GM21515 (cell line): ENCODE results near the gene KRTAP12-4.
"Not testable (repeated sequence)": the region's sequence is repeated elsewhere in the genome, so short reads cannot be mapped to it uniquely, and the experiment has no call there.

Experiments used
- ATAC-seq: cut with Tn5 transposase; IDR thresholded peaks from one replicate; pipeline ENCODE4 v1.9.1; 2021; ENCODE audit not compliant: unreplicated experiment

KRTAP12-4 gene

GRCh38 chr21:44687671-44688070, 33.2 kb upstream of the KRTAP12-4 start:
- ATAC-seq, result no peak

DNA sequence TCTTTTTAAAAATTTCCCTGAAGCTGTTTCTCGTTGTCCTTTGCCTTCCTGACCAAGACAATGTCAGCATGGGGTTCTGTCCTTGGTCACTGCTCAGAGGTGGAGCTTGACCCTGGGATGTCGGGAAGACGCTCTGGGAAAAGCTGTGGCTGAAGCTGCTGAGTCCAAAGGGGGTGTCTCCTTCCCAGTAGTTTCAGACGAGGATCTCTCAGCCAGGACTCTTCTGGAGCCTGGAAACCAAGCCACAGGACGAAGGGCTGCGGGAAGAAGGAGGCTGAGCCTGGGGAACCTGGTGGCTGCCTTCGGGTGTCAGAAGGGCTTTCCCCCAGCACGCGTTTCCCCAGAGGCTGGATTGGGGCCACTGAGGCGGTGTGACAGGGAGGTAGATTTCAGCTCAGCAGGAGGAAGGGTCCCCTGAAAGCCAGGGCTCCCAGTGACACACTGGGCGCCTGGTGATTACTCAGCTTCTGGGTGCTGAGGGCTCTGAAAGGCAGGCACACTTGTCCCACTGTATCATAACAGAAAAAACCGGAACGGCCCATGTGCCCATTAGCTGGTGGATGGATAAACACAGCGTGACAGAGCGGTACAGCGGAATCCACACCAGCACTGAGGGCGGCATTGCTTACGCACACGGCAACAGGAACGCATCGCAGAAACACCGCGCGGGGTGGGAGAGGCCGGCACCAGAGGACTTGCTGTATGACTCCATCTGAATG, 32.5 kb upstream of the KRTAP12-4 start:
- ATAC-seq, result no peak

DNA sequence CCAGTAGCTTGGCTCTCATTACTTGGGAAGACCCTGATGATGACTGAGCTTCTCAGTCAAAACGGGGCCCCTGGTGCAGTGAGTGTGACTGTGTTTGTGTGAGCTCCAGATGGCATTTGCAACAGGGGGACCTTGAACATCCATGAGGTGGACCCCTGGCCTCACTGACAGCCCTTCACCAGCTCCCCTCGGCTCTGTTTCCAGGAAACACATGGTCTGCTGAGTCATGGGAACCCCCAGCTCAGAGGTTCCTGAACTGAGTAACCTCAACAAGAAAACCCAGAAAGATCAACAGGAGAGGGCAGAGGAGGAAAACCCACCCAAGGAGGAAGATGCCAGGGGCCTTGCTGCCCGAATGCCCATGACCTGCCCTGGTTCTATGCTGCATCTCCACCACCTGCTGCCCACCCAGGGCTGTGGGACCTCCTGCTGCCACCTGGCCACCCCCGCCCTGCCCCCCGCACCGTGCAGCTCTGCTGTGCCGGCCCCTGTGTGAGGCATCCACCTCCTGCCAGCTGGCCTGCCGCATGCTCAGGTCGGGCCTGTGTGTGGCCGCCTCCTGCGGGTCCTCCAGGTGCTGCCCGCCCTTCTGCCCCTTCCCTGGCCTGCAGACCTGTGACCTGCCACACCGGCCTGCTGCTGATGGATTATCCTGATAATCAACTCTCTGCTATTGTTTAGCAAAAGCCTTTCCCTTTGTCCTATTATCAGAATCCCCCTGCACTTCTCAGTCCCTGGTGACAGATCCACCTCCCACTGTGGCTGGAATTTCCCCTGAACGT, 31.7 kb upstream of the KRTAP12-4 start:
- no peak for ATAC-seq

DNA sequence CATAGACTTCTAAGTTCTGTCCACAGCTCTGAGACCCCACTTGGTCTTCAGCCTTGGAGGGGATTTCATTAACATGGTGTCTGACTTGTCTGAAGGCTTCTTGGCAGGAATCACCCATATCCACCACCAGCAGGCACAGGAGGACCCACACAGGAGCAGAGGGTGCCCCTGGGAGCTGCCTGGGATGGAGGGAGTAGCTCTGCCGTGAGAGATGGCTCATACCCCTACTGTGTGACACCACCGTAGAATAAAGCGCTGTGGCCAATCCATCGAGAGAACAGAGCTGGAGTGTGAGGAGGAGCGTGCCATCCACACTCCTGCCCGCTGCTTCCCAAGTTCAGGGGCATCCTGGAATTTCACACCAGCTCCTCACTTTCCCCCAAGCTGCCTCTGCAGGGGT, 30.6 kb upstream of the KRTAP12-4 start:
- not testable (repeated sequence) for ATAC-seq

- no peak for ATAC-seq
Observed at GRCh38 chr21:44684483-44684882, 30.0 kb upstream of the KRTAP12-4 start.

DNA sequence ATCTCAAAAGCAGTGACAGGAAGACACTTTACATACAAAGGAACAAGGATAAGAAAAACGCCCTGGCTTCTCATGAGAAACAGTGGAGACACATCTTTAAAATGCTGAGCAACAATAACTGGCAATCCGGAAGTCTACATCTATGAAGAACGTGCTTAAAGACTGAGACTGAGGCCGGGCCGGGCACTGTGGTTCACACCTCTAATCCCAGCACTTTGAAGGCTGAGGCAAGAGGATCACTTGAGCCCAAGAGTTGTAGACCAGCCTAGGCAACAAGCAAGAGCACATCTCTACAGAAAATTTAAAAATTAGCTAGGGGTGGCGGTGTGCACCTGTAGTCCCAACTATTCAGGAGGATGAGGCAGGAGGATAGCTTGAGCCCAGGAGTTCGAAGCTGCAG, 29.6 kb upstream of the KRTAP12-4 start:
- no peak for ATAC-seq

DNA sequence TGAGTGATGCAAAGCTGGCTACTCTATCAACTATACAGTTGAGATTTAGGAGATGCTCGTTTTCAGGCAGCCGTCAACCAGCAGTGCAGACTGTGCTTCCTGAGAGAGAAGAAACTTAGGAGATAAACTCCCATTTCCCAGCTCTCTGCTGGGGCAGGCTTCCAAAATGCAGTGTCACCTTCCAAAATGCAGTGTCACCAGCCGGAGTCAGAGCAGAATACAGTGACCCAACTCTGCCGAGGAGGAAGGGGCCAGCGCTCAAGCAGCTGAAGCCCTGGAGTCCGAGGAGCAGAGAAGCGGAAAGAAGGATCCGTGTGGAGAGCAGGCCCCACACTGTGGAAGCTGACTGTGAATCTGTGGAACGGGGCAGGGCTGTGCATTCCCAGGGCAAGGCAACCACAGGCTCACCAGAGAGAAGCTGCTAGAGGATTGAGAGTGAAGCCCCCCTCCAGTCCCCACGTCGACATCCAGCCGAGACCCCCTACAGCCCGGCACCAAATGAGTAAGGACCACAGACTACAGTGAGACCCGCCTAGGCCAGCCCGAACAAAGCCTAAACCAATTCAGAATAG, 28.2 kb upstream of the KRTAP12-4 start:
- no peak for ATAC-seq

- ATAC-seq, result no peak
Observed at GRCh38 chr21:44681861-44682579, 27.6 kb upstream of the KRTAP12-4 start, which contains the start of gene KRTAP12-1. Gene KRTAP12-1 (minus strand): TSS chr21:44682163. CDS start chr21:44682123, 40 bp downstream.

DNA sequence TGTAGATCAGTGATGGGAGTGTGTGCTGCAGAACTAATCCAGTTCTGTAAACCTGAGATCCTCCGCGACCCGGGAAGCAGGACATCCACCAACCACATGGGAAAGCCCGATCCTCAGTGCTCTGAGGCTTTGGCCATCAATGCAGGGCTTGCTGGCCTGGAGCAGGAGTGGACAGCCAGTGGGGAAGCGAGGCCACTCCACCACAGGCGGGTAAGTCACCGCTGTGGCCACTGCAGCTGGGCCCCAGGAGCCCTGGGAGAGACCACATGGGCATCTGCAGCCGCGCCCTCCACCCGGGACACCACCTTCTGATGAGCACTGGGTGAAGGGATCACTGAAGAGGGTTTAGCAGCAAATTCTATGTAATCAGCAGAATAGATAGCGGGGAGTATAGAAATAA, 26.7 kb upstream of the KRTAP12-4 start:
- ATAC-seq, result no peak

DNA sequence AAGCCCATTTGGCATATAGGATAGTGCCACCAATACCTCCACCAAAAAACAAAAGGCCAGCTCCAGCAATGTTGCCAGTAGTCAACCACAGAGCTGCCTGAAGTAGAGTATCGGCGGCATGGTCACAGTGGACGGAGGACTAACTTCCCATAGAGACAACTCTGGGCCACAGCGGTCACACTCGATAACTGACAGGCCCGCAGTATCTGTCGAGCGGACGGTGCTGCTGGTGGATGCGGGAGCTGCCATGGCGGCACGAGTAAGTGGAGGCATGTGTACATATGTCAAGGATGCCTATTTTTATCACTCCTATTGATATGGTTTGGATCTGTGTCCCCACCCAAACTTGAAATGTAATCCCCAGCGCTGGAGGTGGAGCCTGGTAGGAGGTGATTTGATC, 23.4 kb upstream of the KRTAP12-4 start:
- no peak for ATAC-seq

GRCh38 chr21:44671911-44672310, 17.5 kb upstream of the KRTAP12-4 start:
- ATAC-seq, result no peak

DNA sequence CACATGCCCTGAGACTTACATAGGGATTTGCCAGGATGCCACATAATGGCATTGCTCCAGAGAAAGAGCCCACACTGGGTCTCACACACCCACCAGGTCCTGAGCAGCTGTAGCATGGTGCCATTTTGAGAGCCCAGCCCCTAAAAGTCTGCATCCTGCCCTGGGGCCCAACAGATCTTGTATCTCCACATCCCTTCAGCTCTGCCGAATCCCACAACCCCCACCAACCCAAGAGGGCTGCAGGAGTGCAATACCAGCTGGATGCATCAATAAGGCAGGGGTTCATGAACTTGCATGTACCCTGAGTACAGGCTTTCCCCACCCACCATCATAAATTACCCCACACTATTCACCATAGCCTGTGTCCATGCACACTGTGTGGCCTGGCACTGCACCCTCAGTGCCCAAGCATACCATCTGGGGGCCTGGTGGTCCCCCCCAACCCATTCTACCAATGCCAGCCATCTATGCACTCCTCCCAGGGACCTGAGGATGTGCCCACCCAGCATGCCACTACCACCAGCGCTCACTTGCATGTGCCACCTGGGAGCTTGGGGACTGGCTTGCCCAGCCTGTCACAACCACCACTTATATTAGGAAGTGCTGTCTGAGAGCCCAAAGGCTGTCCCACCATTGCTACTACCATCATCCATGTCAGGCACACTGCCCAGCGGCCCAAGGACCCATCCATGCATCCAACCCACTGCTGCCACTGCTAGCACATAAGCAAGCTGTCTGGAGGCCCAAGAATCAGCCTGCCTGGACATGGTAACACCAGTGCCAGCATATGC, 16.4 kb upstream of the KRTAP12-4 start:
- no peak for ATAC-seq

DNA sequence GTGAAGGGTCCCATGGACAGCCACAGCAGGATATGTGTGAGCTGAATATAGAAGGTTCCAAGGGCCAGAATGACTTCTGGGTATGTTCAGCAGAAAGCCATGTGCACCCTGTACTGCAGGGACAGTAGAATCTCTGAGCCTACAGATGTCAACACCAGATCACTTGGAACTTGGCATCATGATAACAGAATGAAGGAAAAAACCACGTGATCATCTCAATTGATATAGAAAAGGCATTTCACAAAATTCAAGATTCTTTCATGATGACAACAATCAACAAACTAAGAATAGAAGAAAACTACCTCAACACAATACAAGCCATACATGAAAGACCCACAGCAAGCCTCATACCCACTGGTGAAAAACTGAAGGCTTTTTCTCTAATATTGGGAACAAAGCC, 13.2 kb upstream of the KRTAP12-4 start:
- ATAC-seq, result no peak

GRCh38 chr21:44666401-44667320, 12.2 kb upstream of the KRTAP12-4 start, which contains the start of gene KRTAP12-2:
Gene KRTAP12-2 (minus strand): TSS chr21:44666927. CDS start chr21:44666886, 41 bp downstream.
- ATAC-seq, result no peak

DNA sequence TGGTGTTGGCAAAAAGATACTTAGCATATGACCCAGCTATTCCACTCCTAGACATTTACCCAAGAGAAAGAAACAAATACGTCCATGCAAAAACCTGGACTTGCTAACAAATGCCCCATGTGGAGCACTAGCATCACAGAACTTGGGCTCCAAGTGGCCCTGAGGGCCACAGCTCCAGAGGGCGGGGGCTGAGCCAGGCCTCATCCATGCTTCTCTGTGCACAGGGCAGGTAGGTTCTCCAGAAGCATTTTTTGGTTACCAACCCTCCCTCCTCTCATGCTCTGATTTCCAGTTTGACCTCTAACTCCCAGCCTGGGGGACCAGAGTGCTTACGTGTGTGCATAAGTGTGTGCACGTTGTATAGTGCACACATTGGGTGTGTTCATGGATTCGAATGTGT, 10.2 kb upstream of the KRTAP12-4 start:
- ATAC-seq, result no peak

DNA sequence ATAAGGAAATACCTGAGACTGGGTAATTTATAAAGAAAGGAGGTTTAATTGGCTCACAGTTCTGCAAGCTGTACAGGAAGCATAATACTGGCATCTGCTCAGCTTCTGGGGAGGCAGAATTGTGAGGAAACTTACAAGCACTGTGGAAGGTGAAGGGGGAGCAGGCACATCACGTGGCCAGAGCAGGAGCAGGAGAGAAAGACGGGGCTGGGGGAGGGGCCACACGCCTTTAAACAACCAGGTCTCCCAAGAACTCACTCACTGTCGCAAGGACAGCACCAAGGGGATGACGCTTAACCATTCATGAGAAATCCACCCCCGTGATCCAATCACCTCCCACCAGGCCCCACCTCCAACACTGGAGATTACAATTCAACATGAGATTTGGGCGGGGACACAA, 7.1 kb upstream of the KRTAP12-4 start:
- ATAC-seq, result not testable (repeated sequence)

DNA sequence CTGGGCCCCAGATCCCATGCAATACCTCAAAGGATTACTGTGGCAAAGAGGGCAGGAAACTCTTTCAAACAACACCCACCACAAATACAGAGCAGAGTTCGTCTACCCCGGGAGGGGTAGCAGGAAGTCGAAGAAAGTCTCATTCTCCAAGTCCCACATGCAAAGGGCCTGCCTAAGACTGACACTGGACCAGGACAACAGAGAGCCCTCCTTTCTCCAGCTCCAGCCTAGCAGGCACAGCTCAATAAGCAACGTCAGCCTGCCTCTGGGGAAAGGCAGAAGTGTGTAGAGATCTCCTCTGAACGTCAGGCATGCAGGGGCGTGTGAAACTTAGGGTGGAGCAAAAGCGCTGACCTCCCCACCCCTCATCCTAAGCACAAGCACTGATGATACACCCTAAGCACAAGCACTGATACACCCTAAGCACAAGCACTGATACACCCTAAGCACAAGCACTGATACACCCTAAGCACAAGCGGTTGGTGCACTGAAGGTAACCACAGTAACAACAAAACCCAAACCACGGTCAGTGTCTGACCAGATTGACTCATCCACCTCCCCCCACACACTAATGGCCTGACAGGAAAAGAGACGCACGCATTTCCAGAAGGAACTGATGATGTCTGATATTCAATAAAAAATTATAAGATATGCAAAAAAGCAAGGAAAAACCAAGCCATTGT, 4.6 kb upstream of the KRTAP12-4 start:
- no peak for ATAC-seq

GRCh38 chr21:44658541-44658910, 4.1 kb upstream of the KRTAP12-4 start:
- ATAC-seq, result no peak
